ENCODE measurements around the gene MTOR.
"Not testable (repeated sequence)": the region's sequence is repeated elsewhere in the genome, so short reads cannot be mapped to it uniquely, and the experiment has no call there.

The MTOR gene

GRCh38 chr1:11262171-11263049 lies at the start of gene MTOR:
MTOR (minus strand) TSS chr1:11262551; CDS start chr1:11259409, 3,142 bp downstream.
- DNase-seq = peak; percentile 98

- no peak for DNase-seq
Observed at GRCh38 chr1:11309385-11309784, 47.0 kb upstream of the MTOR start.

- no peak for DNase-seq
Observed at GRCh38 chr1:11308699-11309224, 46.4 kb upstream of the MTOR start.

- no peak for DNase-seq
Observed at GRCh38 chr1:11307852-11308251, 45.5 kb upstream of the MTOR start.

- not testable (repeated sequence) for DNase-seq
Observed at GRCh38 chr1:11305516-11305915, 43.2 kb upstream of the MTOR start.

DNA sequence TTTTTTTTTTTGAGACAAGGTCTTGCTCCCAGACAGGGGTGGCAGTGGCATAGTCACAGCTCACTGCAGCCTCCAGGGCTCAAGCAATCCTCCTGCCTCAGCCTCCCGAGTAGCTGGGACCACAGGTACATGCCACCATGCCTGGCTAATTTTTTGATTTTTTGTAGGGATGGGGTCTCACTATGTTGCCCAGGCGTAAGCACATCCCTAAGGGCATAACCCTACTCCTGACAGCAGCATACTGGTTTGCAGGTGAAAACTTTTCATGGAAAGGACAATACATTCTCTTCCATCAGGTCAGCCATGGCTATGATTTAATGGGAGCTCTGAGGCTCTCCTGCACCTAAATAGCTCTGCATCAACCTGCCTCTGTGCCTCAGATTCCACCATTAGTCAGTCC lies 40.0 kb upstream of the MTOR start:
- no peak for DNase-seq

- DNase-seq = no peak
Observed at GRCh38 chr1:11301601-11302000, 39.2 kb upstream of the MTOR start.

GRCh38 chr1:11299225-11299574 lies 36.8 kb upstream of the MTOR start:
- no peak for DNase-seq

- no peak for DNase-seq
Observed at GRCh38 chr1:11298390-11299224, 36.3 kb upstream of the MTOR start.

- not testable (repeated sequence) for DNase-seq
Observed at GRCh38 chr1:11297774-11298173, 35.4 kb upstream of the MTOR start.

GRCh38 chr1:11295905-11296304 lies 33.6 kb upstream of the MTOR start:
- DNase-seq = no peak

GRCh38 chr1:11294951-11295350 lies 32.6 kb upstream of the MTOR start:
- DNase-seq = no peak

DNA sequence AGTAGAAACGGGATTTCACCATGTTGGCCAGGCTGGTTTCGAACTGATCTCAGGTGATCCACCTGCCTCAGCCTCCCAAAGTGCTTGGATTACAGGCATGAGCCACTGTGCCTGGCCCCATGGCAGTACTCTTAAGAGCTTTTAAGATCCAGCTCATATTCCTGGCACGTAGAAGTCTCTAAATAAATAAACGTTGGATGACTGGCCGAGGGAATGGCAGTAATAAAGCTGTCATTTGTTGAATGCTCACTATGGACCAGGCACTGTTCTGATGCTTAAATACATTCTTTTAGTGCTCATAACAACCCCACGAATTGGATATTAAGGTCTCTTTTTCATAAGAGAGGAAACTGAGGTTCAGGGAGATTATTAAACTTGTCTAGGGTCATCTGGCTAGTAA lies 31.5 kb upstream of the MTOR start:
- DNase-seq = no peak

- DNase-seq = no peak
Observed at GRCh38 chr1:11291049-11291448, 28.7 kb upstream of the MTOR start.

DNA sequence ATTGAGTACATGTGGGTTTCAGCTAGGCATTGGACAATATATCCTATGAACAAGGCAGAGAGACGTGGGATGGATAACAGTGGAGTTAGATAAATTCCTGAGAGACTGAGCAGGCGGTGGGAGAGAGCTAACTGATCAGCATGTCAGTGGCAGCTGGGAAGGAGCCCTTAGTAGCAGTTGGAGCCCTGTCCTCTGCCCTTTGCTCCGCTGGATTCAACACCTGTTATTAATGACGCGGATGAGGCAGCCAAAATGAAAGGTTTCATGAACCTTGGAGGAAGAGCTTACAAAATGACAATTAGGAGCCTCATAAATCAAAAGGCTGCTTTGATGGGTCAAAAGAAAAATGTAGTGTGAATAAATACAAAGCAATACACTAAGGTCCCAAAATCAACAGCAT lies 26.7 kb upstream of the MTOR start:
- no peak for DNase-seq

DNA sequence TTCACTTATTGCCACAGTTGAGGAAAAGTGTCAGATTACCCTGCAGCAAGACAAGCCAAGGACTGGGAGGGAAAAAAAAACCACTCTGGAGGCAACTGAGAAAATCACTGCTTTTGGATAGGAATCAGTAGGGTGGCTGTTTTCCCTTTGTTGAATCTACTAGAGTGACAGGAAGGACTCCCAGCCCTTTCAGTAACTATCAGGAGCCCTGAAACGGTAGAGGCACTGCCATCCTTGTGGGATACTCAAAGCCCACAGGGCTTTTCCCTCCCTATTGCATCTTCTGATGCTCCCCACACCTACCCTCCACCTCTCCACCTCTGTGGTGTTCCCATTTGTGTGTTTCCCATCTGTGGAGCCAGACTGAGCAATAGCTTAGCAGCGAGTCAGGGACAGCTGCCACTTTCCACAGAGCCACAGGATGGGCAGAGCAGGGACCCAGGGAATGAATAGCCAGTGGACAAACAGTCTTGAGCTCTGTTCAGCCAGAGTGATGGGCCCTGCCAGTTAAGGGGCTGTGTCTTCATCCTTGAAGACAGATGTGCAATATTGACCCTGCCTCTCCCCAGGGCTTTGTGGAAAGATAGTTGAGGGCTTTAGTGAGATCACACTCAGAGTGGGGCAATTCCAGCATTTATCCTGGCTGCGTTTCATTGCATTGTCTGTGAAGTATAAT lies 24.5 kb upstream of the MTOR start:
- no peak for DNase-seq

- no peak for DNase-seq
Observed at GRCh38 chr1:11285883-11286734, 23.8 kb upstream of the MTOR start.

GRCh38 chr1:11284784-11285183 lies 22.4 kb upstream of the MTOR start:
- DNase-seq = no peak

GRCh38 chr1:11283151-11283550 lies 20.8 kb upstream of the MTOR start:
- no peak for DNase-seq

DNA sequence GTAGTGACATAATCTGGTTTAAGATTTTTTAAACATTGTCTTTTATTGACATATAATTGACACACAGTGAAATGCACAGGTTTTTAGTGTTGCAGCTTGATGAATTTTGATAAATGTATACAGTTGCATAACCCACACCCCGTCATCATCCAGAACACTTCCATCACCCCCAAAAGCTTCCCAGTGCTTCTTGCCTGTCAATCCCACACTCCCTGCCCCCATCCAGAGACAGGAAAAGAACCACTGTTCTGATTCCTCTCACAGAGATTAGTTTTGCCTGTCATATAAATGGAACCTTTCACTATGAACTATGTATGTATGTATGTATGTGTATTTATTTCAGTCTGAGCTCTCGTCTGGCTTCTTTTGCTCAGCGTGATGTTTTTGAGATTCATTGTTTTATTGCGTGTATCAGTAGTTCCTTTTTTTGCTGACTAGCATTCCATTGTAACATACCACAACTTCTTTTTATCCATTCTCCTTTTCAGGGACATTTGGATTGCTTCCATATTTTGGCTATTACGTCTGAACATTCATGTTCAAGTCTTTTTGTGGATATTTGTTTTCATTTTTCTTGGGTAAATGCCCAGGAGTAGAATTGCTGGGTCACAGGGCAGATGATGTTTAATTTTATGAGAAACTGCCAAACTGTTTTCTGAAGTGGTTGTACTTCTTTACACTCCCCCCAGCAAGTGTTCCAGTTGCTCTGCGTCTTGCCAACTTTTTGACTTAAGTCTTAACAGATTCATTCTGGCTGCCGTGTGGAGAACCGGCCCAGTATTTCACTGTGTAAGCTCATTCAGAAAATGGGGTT lies 19.4 kb upstream of the MTOR start:
- no peak for DNase-seq

GRCh38 chr1:11280719-11281376 lies 18.5 kb upstream of the MTOR start:
- DNase-seq = no peak
